ENCODE results near the gene KCNJ12. TPM values are rescaled to one million over a fixed set of nuclear protein-coding genes. Genes with fewer than 3 reads are reported as not detected.

Gene KCNJ12
- total RNA-seq, 4 donors from 2014 or later: 0.84 to 2.4 (median 1.7) TPM

DNA sequence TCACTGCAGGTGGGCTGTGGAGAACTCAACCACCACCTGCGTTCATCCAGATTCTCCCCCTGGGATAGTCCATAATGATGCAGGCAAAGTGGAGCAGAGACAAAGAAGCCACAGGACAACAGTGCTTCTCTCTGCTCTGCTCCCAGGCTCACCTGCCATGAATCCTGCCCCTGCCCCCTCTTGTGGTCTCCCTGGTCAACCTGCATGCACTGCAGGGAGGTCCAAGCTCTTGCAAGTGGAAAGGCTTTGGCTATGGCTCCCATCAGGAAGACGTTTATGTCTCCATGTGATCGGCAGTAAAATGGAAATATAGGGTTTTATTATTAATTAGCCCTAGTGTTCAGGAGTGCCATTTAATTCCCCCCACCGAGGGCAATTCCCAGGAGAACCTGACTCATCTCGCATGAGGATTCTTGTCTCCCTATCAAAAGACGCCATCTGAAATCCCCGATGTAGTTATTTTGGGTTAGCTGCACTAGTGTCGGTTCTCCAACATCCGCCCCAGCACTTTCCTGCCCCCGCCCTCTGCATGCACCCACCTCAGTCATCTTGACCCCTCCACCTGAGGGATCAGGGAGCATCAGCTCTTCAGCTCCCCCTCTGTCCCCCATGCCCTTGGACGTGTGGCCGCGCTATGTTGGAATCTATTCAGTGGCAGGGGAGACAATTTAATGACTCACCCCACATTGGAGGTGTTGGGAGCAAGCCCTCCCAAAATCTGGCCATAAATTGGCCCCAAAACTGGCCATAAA lies 91.8 kb downstream of the KCNJ12 start:
- DNase-seq (ENCODE audit: low spot score in 2 of 2): no peak
- peaks cover 0 to 11% of the 10 kb centered on the region in 2 donors for H3K27me3 ChIP-seq
- no peaks in the 10 kb centered on the region for H3K36me3 ChIP-seq
- no peak for TF ChIP-seq EP300 (IDR thresholded peaks at IDR 0.05)
- TF ChIP-seq, protein P1, sequence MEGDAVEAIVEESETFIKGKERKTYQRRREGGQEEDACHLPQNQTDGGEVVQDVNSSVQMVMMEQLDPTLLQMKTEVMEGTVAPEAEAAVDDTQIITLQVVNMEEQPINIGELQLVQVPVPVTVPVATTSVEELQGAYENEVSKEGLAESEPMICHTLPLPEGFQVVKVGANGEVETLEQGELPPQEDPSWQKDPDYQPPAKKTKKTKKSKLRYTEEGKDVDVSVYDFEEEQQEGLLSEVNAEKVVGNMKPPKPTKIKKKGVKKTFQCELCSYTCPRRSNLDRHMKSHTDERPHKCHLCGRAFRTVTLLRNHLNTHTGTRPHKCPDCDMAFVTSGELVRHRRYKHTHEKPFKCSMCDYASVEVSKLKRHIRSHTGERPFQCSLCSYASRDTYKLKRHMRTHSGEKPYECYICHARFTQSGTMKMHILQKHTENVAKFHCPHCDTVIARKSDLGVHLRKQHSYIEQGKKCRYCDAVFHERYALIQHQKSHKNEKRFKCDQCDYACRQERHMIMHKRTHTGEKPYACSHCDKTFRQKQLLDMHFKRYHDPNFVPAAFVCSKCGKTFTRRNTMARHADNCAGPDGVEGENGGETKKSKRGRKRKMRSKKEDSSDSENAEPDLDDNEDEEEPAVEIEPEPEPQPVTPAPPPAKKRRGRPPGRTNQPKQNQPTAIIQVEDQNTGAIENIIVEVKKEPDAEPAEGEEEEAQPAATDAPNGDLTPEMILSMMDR (IDR thresholded peaks at IDR 0.05): no peak
- WGBS, 2 donors: 90 to 92% methylated on average over 13 of the region's 13 CpGs
- no peaks in the 10 kb centered on the region for H3K9me3 ChIP-seq
- H3K4me3 ChIP-seq: no peak overlapping the region
- H3K27ac ChIP-seq: no peak overlapping the region
- peaks cover 0 to 15% (median 5%) of the 10 kb centered on the region in 4 donors for H3K4me1 ChIP-seq

Other genes starting within 250 kb of the KCNJ12 start
- 10 to 100 TPM; 24.3 to 35.1 (median 33.7) TPM for gene DHRS7B, start 249.4 kb upstream of the KCNJ12 start, total RNA-seq
- 10 to 100 TPM; 16.2 to 27.6 (median 21.5) TPM for gene TMEM11, start 162.2 kb upstream of the KCNJ12 start, total RNA-seq
- 10 to 100 TPM in 3 of 4 donors, 1 to 10 TPM in 1; 5.7 to 12.0 (median 10.8) TPM for gene NATD1, start 122.9 kb upstream of the KCNJ12 start, total RNA-seq
- 10 to 100 TPM; 17.5 to 39.0 (median 21.6) TPM for gene MAP2K3, start 91.6 kb upstream of the KCNJ12 start, total RNA-seq